HCT116 (cell line): ENCODE results near the gene SNIP1. TPM values are rescaled to one million over a fixed set of nuclear protein-coding genes. Genes with fewer than 3 reads are reported as not detected.

Experiments
- ATAC-seq: fragments of 200-7000 bp; cut with Tn5 transposase; 2 replicates; pipeline ENCODE4 v1.9.1; 2020; ENCODE audit warnings: mild to moderate bottlenecking, moderate library complexity
- BruUV-seq: library from RNA; stranded (reverse); fragments of 400-500 nt; replicated peaks from 2 replicates; lab custom pipeline; 2021; lab: Mats Ljungman, UMichigan
- CTCF ChIA-PET: fragments of 300-600 bp; sonication (Branson Sonifier 250); formaldehyde crosslinking; loops from one replicate; lab custom pipeline; 2021; ENCODE audit warnings: antibody characterized with exemption; lab: Charles Lee
- POLR2A ChIA-PET: fragments of 300-600, 350-600 bp; sonication (Branson Sonifier 250); formaldehyde crosslinking; loops from one replicate; lab custom pipeline; 2021; ENCODE audit warnings: antibody characterized with exemption; lab: Charles Lee
- RAD21 ChIA-PET, 2 experiments: fragments of 300-600 bp; sonication (Branson Sonifier 250); formaldehyde crosslinking; loops; one replicate each; lab custom pipeline; 2023; ENCODE audit warnings: low total read pairs in 2 of 2; ENCODE audit not compliant: uncharacterized antibody in 2 of 2, unreplicated experiment in 2 of 2, low non-redundant PET in 1 of 2; lab: Charles Lee
- DNase-seq: peaks from one replicate; pipeline ENCODE4 v3.0.0-alpha.2; 2010; ENCODE audit warnings: low read depth, low spot score
- H2AFZ ChIP-seq: fragments of 200-600 bp; shearing (Covaris generic), sonication (generic); 2 replicates; pipeline ENCODE4 v1.6.1; 2017; ENCODE audit warnings: low read depth, mixed run types, mixed read lengths, antibody characterized with exemption, low read length; ENCODE audit not compliant: poor library complexity, severe bottlenecking
- H3K27ac ChIP-seq: 2 replicates; pipeline ENCODE4 v1.5.1; 2012; ENCODE audit warnings: low read depth, low read length
- H3K27me3 ChIP-seq: fragments of 200-600 bp; sonication (generic); 2 replicates; pipeline ENCODE4 v1.6.1; 2016; ENCODE audit warnings: mixed run types, low read length, mixed read lengths; ENCODE audit not compliant: insufficient read depth
- H3K36me3 ChIP-seq, 2 experiments: fragments of 200-500 bp in 1 of 2; fragments of 200-600 bp in 1 of 2; sonication (Bioruptor generic) in 1 of 2; sonication (generic) in 1 of 2; 2 replicates each; pipeline versions ENCODE4 v1.5.1 to v1.6.1; 2014 to 2016; ENCODE audit warnings: low read length in 2 of 2, inconsistent platforms in 1 of 2, mixed read lengths in 1 of 2, mixed run types in 1 of 2; ENCODE audit not compliant: insufficient read depth in 2 of 2, control insufficient read depth in 1 of 2
- H3K4me1 ChIP-seq, 2 experiments: fragments of 200-600 bp in 1 of 2; sonication (generic) in 1 of 2; 2 replicates each; pipeline versions ENCODE4 v1.5.1 to v1.6.1; 2012 to 2017; ENCODE audit warnings: low read length in 2 of 2, inconsistent platforms in 1 of 2, mild to moderate bottlenecking in 1 of 2, mixed read lengths in 1 of 2, mixed run types in 1 of 2, moderate library complexity in 1 of 2; ENCODE audit not compliant: insufficient read depth in 2 of 2, control insufficient read depth in 1 of 2
- H3K4me2 ChIP-seq: fragments of 200-600 bp; sonication (generic); 2 replicates; pipeline ENCODE4 v1.6.1; 2017; ENCODE audit warnings: mixed run types, low read length, mixed read lengths
- H3K4me3 ChIP-seq, 2 experiments: fragments of 200-600 bp in 1 of 2; sonication (generic) in 1 of 2; replicated peaks in 1 of 2; 2 replicates each; pipeline ENCODE4 v1.5.1; 2011 to 2016; ENCODE audit warnings: low read length in 2 of 2, control low read depth in 1 of 2, low read depth in 1 of 2, mild to moderate bottlenecking in 1 of 2, mixed read lengths in 1 of 2, mixed run types in 1 of 2
- H3K79me2 ChIP-seq: fragments of 200-600 bp; sonication (generic); 2 replicates; pipeline ENCODE4 v1.6.1; 2017; ENCODE audit warnings: mild to moderate bottlenecking, mixed run types, low read length, moderate library complexity, mixed read lengths; ENCODE audit not compliant: insufficient read depth
- H3K9ac ChIP-seq: fragments of 200-600 bp; sonication (generic); 2 replicates; pipeline ENCODE4 v1.6.1; 2016; ENCODE audit warnings: low read length, mixed read lengths
- H3K9me2 ChIP-seq: fragments of 200-600 bp; sonication (generic), shearing (Covaris generic); 2 replicates; pipeline ENCODE4 v1.6.1; 2017; ENCODE audit warnings: mixed run types, mild to moderate bottlenecking, moderate library complexity; ENCODE audit not compliant: insufficient read depth
- H3K9me3 ChIP-seq, 2 experiments: fragments of 200-500 bp in 1 of 2; fragments of 200-600 bp in 1 of 2; sonication (Bioruptor generic) in 1 of 2; sonication (generic) in 1 of 2; 2 replicates each; pipeline ENCODE4 v1.6.1; 2014 to 2017; ENCODE audit warnings: low read length in 2 of 2, mixed read lengths in 2 of 2, inconsistent platforms in 1 of 2, low read depth in 1 of 2, mild to moderate bottlenecking in 1 of 2, mixed run types in 1 of 2, moderate library complexity in 1 of 2; ENCODE audit not compliant: control insufficient read depth in 1 of 2, insufficient read depth in 1 of 2
- H4K20me1 ChIP-seq: fragments of 200-600 bp; sonication (generic), shearing (Covaris generic); 2 replicates; pipeline ENCODE4 v1.6.1; 2017; ENCODE audit warnings: mixed run types, mild to moderate bottlenecking, moderate library complexity; ENCODE audit not compliant: insufficient read depth
- ATF3 ChIP-seq: IDR thresholded peaks from 2 replicates; pipeline ENCODE4 v1.6.1; 2012
- CBX3 ChIP-seq: IDR thresholded peaks from 2 replicates; pipeline ENCODE4 v1.6.1; 2012; ENCODE audit warnings: low read depth
- CEBPB ChIP-seq: IDR thresholded peaks from 2 replicates; pipeline ENCODE4 v1.6.1; 2012; ENCODE audit warnings: low read depth
- ELF1 ChIP-seq: IDR thresholded peaks from 2 replicates; pipeline ENCODE4 v1.6.1; 2012; ENCODE audit warnings: low read depth, borderline replicate concordance
- EZH2phosphoT487 ChIP-seq: fragments of 200-600 bp; IDR thresholded peaks from 2 replicates; pipeline ENCODE4 v1.6.1; 2018; ENCODE audit warnings: antibody characterized with exemption, borderline replicate concordance
- FOSL1 ChIP-seq: IDR thresholded peaks from 2 replicates; pipeline ENCODE4 v1.6.1; 2012; ENCODE audit warnings: low read depth
- JUND ChIP-seq: IDR thresholded peaks from 2 replicates; pipeline ENCODE4 v1.6.1; 2012
- POLR2A ChIP-seq: IDR thresholded peaks from 2 replicates; pipeline ENCODE4 v1.7.0; 2011; ENCODE audit warnings: borderline replicate concordance; ENCODE audit not compliant: insufficient read depth, insufficient read length; ENCODE audit errors: extremely low read depth
- POLR2AphosphoS5 ChIP-seq: IDR thresholded peaks from 2 replicates; pipeline ENCODE4 v1.6.1; 2011; ENCODE audit warnings: mild to moderate bottlenecking, low read depth, low read length, moderate library complexity
- RAD21 ChIP-seq: IDR thresholded peaks from 2 replicates; pipeline ENCODE4 v1.6.1; 2012; ENCODE audit warnings: low read depth, mild to moderate bottlenecking
- SIN3A ChIP-seq: IDR thresholded peaks from 2 replicates; pipeline ENCODE4 v1.6.1; 2012; ENCODE audit warnings: low read depth
- SP1 ChIP-seq: IDR thresholded peaks from 2 replicates; pipeline ENCODE4 v1.6.1; 2012; ENCODE audit warnings: low read depth
- SRF ChIP-seq: IDR thresholded peaks from 2 replicates; pipeline ENCODE4 v1.6.1; 2012; ENCODE audit warnings: low read depth
- ZBTB33 ChIP-seq: IDR thresholded peaks from 2 replicates; pipeline ENCODE4 v1.6.1; 2011; ENCODE audit warnings: mild to moderate bottlenecking, low read length, moderate library complexity; ENCODE audit not compliant: insufficient replicate concordance; ENCODE audit errors: extremely low read depth
- ZFX ChIP-seq: fragments of 450-650 bp; IDR thresholded peaks from 2 replicates; pipeline ENCODE4 v1.6.1; 2017
- ZNF274 ChIP-seq: fragments of 200-500 bp; sonication (Bioruptor generic); IDR thresholded peaks from 2 replicates; pipeline ENCODE4 v1.6.1; 2014; ENCODE audit warnings: mild to moderate bottlenecking, low read depth, low read length, inconsistent platforms
- intact Hi-C: fragments of 100-400 bp; cut with micrococcal nuclease; formaldehyde crosslinking; loops from 2 replicates; pipeline ENCODE4 v1.10.0; 2022
- total RNA-seq: library from RNA; stranded (reverse); gene quantifications from one replicate; pipeline ENCODE4 v1.2.1, GENCODE V29; 2021; ENCODE audit not compliant: unreplicated experiment
- TF ChIP-seq, protein P1 (sequence below): IDR thresholded peaks from 2 replicates; pipeline ENCODE4 v1.6.1; 2012; ENCODE audit warnings: low read depth

Gene SNIP1
- total RNA-seq, 1 experiment from 2014 or later, result 18.8 TPM

DNA sequence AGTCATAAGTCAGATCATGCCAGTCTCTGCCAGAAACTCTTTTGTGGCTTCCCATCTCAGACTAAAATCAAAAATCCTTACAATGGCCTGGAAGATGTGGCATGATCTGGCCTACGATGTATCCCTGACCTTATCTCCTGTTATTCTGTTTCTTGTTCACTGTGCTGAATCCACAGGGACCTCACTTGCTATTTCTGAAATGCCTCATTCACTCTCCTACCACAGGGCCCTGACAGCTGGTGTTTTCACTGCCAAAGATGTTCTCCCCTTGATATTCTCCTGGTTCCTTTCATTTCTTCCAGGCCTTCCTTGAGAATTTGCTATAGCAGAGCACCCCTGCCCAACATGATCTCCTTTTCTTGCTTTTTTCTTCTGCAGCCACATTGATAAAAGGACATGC lies 4.3 kb upstream of the SNIP1 start:
- H4K20me1 ChIP-seq, result no peaks in the 10 kb centered on the region
- no peak overlapping the region for H3K4me2 ChIP-seq
- RAD21 ChIA-PET, result no interaction called here
- DNase-seq (no peak), ATAC-seq (no peak)
- TF ChIP-seq, protein P1, sequence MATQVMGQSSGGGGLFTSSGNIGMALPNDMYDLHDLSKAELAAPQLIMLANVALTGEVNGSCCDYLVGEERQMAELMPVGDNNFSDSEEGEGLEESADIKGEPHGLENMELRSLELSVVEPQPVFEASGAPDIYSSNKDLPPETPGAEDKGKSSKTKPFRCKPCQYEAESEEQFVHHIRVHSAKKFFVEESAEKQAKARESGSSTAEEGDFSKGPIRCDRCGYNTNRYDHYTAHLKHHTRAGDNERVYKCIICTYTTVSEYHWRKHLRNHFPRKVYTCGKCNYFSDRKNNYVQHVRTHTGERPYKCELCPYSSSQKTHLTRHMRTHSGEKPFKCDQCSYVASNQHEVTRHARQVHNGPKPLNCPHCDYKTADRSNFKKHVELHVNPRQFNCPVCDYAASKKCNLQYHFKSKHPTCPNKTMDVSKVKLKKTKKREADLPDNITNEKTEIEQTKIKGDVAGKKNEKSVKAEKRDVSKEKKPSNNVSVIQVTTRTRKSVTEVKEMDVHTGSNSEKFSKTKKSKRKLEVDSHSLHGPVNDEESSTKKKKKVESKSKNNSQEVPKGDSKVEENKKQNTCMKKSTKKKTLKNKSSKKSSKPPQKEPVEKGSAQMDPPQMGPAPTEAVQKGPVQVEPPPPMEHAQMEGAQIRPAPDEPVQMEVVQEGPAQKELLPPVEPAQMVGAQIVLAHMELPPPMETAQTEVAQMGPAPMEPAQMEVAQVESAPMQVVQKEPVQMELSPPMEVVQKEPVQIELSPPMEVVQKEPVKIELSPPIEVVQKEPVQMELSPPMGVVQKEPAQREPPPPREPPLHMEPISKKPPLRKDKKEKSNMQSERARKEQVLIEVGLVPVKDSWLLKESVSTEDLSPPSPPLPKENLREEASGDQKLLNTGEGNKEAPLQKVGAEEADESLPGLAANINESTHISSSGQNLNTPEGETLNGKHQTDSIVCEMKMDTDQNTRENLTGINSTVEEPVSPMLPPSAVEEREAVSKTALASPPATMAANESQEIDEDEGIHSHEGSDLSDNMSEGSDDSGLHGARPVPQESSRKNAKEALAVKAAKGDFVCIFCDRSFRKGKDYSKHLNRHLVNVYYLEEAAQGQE, result no peak
- TF ChIP-seq EZH2phosphoT487 (no peak), RAD21 (no peak)
- TF ChIP-seq, all 23 proteins: peak for 0
- ChIA-PET POLR2A (no interaction called here), CTCF (no interaction called here)
- no peak overlapping the region for H3K27ac ChIP-seq
- peaks cover 7 to 13% of the 10 kb centered on the region in 2 experiments for H3K4me1 ChIP-seq
- H3K9me3 ChIP-seq, result no peaks in the 10 kb centered on the region
- BruUV-seq, result no TSS peak
- peaks cover 7% of the 10 kb centered on the region for H3K79me2 ChIP-seq
- no peaks in the 10 kb centered on the region for H3K36me3 ChIP-seq
- H3K9me2 ChIP-seq, result no peaks in the 10 kb centered on the region
- H3K27me3 ChIP-seq, result no peaks in the 10 kb centered on the region
- no peak overlapping the region for H3K9ac ChIP-seq
- H2AFZ ChIP-seq, result no peak overlapping the region
- intact Hi-C loops, result no loop called here
- no peak overlapping the region for H3K4me3 ChIP-seq

DNA sequence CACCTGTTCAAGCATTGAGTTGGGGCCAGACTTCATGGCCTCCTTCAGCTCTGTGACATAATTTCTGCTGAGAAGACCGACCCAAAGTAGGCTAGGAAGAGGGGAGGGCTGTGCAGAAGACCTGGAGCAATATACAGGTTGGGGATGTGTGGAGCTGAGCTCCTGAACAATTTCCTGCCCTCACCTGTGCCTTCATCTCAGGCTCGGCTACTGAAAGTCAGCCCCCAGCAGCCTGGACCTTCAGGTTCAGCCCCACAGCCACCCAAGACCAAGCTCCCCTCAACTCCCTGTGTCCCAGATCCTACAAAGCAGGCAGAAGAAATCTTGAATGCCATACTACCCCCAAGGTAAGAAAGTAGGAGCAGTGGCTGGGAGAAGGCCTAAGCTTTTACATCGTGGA lies 3.3 kb upstream of the SNIP1 start:
- Histone ChIP-seq H3K79me2 (peaks cover 17% of the 10 kb centered on the region), H3K4me1 (peaks cover 14 to 22% of the 10 kb centered on the region in 2 experiments), H3K27ac (no peak overlapping the region), H2AFZ (no peak overlapping the region), H3K9me3 (no peaks in the 10 kb centered on the region), H3K4me3 (no peak overlapping the region), H3K27me3 (no peaks in the 10 kb centered on the region), H3K9ac (no peak overlapping the region), H4K20me1 (0 out of 2 replicates have a peak, but pooled peaks cover 5% of the 10 kb centered on the region), H3K36me3 (peaks cover 0 to 2% of the 10 kb centered on the region in 2 experiments; a peak in 1 of 4 replicates), H3K4me2 (no peak overlapping the region), H3K9me2 (no peaks in the 10 kb centered on the region)
- ChIA-PET POLR2A (no interaction called here), CTCF (no interaction called here), RAD21 (no interaction called here)
- BruUV-seq, result no TSS peak
- no peak for DNase-seq
- ATAC-seq, result no peak
- intact Hi-C loops, result no loop called here
- TF ChIP-seq ELF1 (no peak), CEBPB (no peak), RAD21 (no peak), POLR2A (no peak), ZNF274 (no peak), ATF3 (no peak), FOSL1 (no peak), POLR2AphosphoS5 (no peak), JUND (no peak), CBX3 (no peak), EZH2phosphoT487 (no peak), ZBTB33 (no peak), SP1 (no peak), SRF (no peak), ZFX (no peak), SIN3A (no peak)
